Effector CD8-positive, alpha-beta T cell (primary cell): ENCODE data around the gene RNF223.
"Not testable (repeated sequence)": the region's sequence is repeated elsewhere in the genome, so short reads cannot be mapped to it uniquely, and the experiment has no call there.

Source experiments
- DNase-seq: peaks from one replicate; lab custom pipeline; 2025; lab: John Stamatoyannopoulos, UW

The RNF223 gene

DNA sequence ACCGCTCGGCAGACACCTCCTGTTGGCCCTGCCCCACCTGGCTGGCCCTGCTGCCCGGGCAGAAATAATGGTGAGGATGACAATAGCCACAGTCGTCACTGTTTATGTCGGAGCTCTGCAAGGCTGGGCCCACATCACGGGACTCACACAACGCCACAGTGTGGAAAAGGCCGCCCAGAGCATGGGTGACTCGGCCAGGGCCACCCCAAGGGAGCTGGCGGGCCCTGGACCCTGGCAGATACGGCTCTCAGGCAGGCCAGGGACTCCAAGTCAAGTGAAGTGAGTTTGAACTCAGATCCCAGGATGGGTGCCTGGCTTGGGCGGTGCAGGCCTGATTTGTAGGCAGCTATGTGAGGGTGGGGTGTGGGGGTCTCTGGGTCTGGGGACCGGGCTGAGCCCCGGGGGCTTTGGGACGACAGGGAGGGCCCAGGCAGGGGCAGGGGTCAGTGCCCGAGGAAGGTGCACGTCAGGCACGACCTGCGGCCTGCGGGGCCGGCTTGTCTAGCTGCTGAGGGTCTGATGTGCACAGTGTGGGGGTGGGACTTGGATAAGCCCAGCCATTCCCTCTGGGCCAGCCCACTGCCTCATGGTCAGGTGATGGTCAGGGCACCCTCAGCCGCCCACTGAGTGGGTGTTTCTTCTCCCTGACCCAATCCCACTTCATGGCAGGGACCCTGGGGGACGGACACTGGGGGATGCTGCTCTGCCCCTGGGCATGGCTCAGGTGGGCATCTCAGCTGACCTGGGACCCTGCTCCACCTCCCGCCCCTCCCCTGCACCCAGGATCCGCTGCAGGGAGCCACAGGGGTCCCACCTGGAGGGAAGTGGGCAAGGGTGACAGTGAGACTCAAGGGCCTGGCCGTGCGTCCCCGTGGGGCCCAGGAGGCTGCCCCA, 1.0 kb downstream of the RNF223 start:
- no peak for DNase-seq

DNA sequence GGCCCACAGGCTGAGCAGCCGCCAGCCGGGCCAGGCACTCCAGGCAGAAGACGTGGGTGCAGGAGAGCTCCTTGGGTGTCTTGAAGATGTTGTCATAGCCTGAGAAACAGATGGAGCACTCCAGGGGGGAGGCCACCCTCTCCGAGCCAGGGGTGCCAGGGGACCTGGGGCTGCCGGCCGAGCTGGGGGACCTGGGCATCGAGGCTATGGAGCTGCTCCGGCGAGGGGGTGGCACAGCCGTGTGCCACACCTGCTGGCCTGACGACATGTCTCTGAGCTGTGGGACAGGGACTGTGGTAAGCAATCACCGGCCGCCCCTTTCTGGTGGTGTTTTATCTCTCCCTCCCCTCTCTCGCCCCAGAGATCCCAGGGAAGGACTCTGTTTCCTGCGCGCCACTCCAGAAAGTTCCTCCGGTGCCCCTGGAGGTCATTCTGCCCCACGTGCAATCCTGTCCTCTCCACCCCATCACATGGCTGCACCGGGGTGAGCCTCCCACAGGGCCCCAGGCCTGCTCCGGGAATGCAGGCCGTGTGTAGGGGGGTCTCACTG, 1.7 kb downstream of the RNF223 start:
- no peak for DNase-seq

DNA sequence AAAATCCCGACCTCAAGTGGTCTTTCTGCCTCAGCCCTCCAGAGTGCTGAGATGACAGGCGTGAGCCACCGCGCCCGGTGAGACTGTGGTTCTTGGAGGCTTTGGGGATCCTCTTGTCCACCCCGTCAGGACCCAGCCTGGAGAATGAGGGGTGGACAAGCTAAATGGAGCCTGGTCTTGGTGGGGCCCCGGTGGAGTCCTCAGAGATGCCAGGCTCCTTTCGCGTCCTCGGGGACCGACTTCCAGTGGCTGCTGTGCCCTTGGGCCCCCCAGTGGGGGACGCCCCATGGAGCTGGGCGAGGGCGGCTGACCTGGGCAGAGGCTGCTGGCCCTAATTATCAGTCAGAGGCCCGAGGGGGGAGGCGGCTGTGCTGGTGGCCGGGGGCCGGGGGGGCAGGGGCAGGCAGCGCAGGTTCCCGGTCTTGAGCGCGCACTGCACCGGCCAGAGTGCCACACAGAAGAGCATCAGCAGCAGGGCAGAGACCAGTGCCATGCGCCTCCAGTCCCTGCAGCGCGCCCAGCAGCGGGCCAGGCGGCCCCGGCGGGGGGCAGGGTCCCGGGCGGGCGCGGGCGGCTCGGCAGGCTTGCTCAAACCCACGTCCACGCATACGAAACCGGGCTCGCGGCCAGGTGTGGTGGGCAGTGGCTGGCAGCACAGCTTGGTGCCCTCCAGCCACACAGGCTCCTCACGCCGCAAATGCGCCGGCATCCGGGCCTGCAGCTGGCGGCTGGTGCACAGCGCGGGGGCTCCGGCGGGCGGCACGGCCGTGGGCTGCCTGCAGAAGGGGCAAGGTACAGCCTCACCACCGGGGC, 2.4 kb downstream of the RNF223 start:
- no peak for DNase-seq

DNA sequence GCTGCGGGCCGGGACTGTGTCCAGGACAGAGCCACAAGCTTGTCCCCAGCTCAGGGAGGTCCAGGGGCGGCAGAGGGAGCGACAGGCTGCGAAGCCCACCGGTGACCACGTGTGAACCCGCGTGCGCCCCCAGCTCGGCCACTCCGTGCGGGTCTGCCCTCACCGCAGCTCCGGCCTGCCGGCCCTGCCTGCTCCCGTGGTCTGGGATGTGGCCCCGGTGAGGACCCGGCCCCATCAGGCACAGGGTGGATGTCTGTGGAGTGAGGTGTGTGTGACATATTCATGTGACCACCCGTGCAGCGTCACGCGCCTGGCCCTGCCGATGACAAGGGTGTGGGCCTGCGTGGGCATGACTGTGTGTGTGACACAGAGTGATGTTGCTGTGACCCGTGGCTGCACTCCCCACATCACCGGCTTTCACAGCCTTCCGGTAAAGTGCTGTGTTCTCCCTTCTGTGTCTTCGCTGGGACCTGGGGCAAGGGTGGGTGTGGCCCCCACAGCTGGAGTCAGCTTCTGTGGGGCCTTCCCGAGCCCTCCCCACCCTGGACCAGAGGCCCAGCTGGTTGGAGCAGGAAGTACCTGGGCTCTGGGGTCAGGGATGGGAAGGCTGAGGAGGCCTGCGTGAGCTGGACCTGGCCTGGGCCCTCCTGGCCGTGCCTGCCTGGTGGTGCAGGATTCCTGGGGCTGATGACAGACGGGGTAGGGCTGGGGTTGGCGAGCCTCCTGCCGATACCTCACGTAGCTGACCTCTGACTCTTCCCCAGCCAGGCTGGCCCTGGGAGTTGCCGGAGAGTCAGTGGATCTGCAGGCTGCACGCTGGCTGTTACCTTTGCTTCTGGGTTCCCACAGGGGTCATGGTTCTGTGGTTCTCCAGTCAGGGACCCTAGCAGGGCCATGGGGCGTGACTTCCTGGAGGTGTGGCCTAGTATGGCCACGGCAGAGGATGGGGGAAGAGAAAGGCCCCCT, 4.1 kb downstream of the RNF223 start:
- no peak for DNase-seq

DNA sequence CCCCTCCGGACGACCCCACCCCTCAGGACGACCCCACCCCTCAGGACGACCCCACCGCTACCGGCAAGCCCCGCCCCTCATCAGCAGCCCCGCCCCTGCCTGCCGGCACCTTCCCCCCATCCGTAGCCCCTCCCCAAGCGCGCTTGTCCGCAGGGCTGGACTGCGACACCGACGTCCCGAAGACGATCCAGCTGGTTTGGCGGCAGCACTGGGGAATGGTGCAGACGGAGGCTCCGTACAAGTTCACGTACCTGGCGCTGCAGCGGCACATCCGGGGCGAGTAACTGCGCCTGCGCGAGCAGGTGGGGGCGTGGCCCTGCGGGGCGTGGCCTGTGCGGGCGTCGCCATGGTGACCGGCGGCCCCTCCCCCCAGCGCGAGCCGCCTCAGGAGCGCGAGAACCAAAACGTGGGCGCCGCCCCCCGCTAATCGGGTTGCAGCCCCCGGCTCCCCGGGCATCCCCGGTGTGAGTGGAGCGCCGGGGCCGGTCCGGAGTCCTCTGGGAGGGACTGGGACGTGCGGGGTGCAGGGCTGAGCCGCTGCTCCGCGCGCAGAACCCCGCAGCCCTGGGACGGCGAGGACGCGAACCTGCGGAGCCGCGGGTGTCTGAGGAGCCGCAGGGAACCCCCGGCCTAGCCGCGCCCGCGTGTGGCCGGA, 4.9 kb downstream of the RNF223 start:
- peak; percentile 88 for DNase-seq

DNA sequence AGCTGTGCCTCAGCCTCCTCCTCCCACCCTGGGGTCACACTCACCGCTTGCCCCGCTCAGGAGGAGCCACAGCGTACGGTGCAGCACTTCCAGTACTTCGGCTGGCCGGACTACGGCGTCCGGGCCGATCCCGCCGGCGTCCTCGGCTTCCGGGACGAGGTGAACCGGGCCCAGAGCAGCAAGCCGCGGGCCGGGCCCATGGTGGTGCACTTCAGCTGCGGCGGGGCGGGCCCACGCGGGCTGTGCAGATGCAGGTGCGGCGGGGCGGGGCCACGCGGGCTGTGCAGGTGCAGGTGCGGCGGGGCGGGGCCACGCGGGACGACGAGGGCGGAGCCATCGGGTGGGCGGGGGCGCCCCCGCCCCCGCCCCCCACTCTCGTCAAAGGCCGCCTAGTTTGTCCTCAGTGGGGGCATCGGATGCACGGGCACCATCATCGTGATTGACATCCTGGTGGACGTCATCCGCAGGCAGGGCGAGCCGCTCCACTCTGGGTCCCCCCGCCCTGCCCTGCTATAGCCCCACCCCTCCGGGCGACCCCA, 5.5 kb downstream of the RNF223 start:
- DNase-seq = peak; percentile 62

DNA sequence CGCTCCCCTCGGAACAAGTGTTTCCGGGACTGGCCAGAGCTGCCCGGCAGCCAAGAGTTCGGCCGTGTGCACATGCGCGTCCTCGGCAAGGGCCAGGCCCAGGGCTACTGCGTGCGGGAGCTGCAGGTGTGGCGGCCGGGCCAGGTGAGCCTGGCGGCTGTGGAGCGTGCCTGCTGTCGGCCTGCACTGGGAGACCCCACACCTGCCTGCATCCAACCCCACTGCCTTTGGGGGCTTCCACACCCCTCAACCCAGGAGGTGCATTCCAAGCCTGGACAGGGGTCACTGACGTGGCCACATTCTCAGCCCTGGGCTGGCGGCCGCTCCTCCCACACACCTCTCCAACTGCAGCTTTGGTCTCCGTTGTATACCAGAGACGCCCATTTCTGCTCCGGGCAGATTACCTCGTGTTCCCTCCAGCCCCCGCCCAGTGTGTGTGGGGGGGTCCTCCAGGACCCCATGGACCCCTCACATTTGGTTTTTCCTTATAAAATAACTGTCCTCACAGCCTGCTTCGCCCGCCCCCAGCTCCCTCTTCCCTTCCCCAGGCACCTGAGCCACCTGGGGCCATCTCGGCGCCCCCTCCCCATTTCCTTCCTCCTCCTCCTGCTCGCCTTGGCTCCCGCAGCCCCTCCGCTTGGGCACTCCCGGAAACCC, 6.1 kb downstream of the RNF223 start:
- DNase-seq = no peak

DNA sequence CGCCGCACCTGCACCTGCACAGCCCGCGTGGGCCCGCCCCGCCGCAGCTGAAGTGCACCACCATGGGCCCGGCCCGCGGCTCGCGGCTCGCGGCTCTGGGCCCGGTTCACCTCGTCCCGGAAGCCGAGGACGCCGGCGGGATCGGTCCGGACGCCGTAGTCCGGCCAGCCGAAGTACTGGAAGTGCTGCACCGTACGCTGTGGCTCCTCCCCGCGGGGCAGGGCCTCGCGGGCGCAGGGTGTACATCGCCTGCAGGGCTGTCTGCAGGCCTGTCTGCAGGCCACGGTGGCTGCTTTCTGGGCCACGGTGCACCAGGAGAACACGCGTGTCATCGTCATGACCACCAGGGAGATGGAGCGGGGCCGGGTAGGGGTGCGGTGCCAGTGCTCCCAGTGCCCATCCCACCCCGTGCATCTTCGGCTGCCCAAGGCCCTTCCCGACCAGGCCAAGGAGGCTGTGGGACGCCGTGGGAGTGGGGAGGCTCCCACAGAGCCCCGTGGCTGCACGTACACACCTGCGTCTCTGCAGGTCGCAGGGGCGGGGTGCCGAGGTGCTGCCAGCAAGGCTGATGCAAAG, 6.7 kb downstream of the RNF223 start:
- no peak for DNase-seq

DNA sequence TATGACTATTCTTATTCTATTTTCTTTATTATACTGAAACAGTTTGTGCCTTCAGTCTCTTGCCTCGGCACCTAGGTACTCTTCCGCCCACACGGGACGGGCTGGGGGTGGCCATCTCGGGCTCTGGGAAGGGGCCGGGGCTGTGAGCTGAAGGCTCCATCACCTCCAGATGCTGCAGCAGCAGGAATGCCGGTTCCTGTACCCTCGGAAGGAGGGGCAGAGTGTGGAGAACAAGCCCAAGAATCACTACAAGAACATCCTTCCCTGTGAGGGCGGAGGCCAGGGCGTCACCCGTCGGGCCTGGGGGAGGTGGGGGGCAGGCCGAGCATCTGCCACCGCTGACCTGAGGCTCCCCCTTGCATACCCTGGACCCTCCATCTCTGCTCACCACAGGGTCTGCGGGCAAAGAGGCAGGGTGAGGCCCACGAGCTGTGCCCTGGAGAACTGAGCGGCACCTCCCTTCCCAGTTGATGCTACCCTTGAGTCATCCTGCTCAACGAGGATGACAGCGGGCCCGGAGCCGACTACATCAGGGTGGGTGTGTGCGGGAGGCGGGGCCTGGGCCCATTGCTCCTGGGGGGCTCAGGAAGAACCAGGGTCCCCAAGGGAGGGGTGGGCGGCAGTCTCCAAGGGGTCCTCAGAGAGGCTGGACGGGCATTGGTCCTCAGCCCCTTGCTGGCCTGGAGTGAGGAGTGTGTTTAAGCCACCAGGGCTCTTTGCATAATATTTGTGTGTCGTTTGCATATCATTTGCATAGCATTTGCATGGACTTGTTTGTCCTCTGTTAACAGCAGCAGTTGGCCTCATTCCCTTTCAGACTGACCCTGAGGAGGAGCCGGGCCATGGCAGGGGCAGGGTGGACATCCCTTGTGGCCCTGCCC, 7.5 kb downstream of the RNF223 start:
- no peak for DNase-seq

DNA sequence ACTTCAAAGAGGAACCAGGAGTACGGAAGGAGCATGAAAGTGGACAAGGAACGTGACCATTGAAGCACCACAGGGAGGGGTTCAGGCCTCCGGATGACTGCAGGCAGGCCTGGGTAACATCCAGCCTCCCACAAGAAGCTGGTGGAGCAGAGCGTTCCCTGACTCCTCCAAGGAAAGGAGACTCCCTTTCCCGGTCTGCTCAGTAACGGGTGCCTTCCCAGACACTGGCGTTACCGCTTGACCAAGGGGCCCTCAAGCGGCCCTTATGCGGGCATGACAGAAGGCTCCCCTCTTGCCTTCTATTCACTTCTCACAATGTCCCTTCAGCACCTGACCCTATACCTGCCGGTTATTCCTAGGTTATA, 8.2 kb downstream of the RNF223 start:
- DNase-seq = not testable (repeated sequence)

DNA sequence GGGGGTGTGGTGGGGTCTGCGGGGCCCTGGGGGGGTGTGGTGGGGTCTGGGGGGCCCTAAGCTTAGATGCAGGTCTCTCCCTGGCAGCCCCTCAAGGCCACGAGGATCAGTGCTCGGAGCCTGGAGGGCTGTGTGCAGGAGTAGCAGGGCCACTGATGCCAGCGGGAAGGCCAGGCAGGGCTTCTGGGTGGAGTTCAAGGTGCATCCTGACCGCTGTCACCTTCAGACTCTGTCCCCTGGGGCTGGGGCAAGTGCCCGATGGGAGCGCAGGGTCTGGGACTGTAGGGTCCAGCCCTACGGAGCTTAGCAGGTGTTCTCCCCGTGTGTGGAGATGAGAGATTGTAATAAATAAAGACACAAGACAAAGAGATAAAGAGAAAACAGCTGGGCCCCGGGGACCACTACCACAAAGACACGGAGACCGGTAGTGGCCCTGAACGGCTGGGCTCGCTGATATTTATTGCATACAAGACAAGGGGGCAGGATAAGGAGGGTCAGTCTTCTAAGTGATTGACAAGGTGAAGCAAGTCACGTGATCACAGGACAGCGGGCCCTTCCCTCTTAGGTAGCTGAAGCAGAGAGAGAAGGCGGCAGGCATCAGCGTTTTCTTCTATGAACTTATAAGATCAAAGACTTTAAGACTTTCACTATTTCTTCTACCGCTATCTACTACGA, 8.7 kb downstream of the RNF223 start:
- no peak for DNase-seq

DNA sequence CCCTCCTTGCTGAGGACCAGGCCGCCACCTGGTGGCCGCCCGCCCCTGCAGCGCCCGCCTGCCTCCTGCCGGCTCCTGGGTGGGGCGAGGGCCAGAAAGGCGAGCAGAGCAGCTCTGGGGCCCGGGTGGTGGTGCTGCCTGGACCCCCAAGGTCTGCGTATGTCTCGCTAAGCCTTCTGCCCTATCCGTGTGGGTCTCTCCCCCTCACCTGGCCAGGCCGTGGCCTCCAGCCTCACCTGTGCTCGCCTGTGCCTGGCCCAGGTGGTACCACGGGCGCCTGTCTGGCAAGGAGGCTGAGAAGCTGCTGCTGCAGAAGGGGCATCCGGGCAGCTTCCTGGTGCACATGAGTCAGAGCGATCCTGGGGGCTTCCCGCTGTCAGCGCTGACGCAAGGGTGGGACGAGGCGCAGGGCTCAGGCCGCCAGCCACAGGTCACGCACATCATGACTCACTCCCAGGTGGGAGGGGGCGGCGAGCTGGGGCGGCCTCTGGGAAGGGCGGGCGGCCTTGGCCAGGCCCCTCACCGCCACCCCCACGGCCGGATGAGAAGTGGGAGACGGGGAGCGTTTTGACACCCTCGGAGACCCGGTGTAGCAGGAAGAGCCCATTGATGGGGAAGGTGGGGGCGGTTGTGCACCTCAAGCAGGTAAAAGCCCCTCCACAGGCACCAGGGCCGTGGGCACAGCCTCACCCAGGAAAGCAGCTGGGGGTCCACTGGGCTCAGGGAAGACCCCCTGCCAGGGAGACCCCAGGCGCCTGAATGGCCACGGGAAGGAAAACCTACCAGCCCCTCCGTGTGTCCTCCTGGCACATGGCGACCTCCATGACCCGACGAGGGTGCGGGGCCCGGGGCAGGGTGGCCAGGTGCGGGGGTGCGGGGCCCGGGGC, 9.9 kb downstream of the RNF223 start:
- peak; percentile 66 for DNase-seq

DNA sequence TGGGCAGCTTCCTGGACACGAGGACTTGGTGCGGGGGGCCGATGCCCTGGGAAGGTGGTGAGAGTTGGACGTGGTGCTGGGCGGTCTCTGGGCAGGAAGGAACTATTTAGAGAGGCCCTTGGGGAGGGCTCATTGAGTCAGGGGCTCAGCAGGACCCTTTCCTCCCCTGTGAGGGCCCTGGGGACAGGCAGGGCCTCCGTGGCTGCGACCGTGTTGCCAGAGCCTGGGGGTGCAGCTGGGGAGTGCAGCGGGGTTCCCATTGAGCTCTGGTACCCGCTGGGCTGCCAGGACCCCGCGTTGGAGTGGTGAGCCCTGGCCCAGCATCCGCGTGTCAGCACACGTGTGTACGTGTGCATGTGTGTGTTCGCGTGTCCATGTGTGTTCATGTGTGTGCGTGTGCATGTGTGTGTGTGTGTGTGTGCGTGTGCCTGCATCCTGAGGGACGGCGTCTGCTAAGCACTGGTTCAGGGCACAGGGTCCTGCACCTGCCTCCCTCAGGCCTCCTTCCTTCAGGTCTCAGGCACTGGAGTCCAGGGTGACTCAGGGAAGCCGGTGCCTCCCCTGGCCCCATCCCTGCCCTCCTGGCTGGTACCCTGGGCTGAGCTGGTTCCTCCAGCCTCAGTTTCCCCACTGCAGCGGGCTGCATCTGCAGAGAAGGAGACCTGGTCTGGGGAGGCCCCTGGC, 10.7 kb downstream of the RNF223 start:
- no peak for DNase-seq

DNA sequence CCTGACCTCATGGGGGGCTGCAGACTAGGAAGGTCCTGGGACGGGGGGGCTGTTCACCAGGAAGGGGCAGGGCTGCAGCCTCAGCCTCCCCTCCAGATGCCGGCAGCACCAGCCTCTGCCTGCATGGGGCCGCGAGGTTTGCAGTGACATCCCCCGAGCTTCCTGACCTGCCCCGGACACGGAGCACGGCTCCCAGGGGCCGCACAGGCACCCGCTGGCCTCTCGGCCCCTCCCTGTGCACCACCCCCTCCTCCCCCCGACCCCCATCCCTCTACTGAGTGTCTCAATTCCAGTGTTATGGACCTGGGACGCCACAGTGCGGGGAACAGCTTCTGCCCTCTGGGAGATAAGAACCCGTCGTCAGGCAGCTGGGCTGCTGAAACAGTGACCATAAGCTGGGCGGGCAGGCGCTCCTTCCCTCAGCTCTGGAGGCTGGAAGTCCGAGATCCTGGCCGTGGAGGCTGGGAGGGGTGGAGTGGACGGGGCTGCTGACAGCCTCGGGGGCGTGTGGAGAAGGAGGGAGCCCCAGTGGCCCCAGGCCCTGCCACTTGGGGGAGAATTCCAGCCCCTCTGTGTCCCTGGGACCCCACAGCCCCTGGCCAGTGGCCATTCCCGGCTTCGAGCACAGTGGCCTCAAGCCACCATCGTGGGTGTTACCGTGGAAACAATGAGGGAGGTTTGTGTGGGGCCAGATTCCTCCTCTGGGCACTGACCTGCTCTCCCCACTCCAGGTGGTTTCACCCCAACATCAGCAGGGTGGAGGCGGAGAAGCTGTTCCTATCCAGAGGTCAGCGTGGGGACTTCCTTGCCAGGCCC, 11.6 kb downstream of the RNF223 start:
- no peak for DNase-seq

DNA sequence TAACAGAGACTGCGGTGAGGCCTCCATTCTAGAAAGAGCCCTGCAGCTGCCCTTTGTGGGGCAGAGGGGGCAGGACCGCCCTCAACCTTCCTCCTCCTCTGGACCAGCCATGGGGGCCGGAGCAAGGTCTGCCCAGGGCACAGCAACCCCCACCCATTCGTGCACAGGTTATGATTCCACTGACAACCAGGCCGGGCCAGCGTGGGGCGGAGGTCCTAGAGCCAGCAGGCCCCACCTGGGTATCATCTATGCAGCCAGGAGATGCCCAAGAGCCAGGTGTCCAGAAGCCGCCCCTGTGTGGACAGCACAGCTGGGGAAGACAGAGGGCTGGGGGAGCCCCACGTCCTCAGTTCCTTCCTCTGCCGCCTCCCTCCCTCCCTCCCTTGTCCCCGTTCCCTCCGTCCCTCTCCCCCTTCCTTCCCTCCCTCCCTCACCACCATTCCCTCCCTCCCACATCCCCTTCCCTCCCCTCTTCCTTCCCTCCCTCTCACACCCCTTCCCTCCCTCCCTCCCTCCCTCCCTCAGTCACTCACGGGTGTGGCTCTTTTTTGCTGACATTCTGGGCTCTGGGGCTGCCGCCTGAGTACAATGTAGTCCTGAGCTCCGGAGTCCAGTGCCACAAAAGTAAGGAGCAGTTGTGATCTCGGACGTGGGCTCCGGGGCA, 12.3 kb downstream of the RNF223 start:
- DNase-seq = no peak
